ENCODE data around the gene CRYBG1. TPM values are rescaled to one million over a fixed set of nuclear protein-coding genes. Genes with fewer than 3 reads are reported as not detected.

The CRYBG1 gene
- total RNA-seq, 1 donor from 2014 or later, result 0.06 TPM

DNA sequence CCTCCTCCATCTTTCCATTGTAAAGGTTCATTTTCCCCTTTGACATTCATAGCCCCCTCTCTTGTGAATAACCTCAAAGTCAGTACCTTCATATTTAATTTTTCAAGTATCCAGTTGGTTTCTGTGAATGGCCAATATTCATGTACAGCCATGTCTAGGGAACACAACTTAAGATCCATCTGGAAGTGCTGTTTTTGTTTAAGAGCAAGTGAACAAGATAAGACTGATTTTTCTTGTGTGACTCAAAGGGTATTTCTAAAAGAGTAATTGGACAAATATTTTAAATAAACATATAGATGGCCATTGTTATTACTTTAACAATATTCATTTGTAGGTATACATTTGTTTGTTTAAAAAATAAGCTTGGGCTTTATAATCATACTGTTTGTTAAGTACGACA is 175.8 kb downstream of the CRYBG1 start:
- H3K4me3 ChIP-seq, result no peak overlapping the region
- no peak overlapping the region for H3K27ac ChIP-seq
- no peaks in the 10 kb centered on the region for H3K36me3 ChIP-seq
- H3K36me3 Mint-ChIP-seq, result no peaks in the 10 kb centered on the region
- H3K27me3 Mint-ChIP-seq (ENCODE audit: insufficient read depth, low read depth), result no peaks in the 10 kb centered on the region
- H2AFZ ChIP-seq (replicated peaks), result no peak overlapping the region
- TF ChIP-seq EZH2 (IDR thresholded peaks at IDR 0.05) (no peak), EZH2phosphoT487 (IDR thresholded peaks at IDR 0.05) (no peak)
- TF ChIP-seq, protein P1, sequence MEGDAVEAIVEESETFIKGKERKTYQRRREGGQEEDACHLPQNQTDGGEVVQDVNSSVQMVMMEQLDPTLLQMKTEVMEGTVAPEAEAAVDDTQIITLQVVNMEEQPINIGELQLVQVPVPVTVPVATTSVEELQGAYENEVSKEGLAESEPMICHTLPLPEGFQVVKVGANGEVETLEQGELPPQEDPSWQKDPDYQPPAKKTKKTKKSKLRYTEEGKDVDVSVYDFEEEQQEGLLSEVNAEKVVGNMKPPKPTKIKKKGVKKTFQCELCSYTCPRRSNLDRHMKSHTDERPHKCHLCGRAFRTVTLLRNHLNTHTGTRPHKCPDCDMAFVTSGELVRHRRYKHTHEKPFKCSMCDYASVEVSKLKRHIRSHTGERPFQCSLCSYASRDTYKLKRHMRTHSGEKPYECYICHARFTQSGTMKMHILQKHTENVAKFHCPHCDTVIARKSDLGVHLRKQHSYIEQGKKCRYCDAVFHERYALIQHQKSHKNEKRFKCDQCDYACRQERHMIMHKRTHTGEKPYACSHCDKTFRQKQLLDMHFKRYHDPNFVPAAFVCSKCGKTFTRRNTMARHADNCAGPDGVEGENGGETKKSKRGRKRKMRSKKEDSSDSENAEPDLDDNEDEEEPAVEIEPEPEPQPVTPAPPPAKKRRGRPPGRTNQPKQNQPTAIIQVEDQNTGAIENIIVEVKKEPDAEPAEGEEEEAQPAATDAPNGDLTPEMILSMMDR (IDR thresholded peaks at IDR 0.05), result no peak
- no peaks in the 10 kb centered on the region for H4K20me1 ChIP-seq (ENCODE audit: low read depth)
- no peaks in the 10 kb centered on the region for H3K79me2 ChIP-seq (ENCODE audit: low read depth)
- H3K4me1 ChIP-seq, result peaks cover 8% of the 10 kb centered on the region
- peaks cover 6% of the 10 kb centered on the region for H3K4me1 Mint-ChIP-seq
- H3K4me3 Mint-ChIP-seq, result no peak overlapping the region
- no peaks in the 10 kb centered on the region for H3K27me3 ChIP-seq
- H3K9me3 Mint-ChIP-seq, result no peaks in the 10 kb centered on the region
- H3F3A ChIP-seq (ENCODE audit: low read depth), result no peaks in the 10 kb centered on the region
- no peak for DNase-seq (ENCODE audit: low spot score)
- H3K9ac ChIP-seq, result no peak overlapping the region
- no peak overlapping the region for H3K4me2 ChIP-seq
- H3K9me3 ChIP-seq (ENCODE audit: low read depth), result no peaks in the 10 kb centered on the region
- no peak overlapping the region for H3K27ac Mint-ChIP-seq

DNA sequence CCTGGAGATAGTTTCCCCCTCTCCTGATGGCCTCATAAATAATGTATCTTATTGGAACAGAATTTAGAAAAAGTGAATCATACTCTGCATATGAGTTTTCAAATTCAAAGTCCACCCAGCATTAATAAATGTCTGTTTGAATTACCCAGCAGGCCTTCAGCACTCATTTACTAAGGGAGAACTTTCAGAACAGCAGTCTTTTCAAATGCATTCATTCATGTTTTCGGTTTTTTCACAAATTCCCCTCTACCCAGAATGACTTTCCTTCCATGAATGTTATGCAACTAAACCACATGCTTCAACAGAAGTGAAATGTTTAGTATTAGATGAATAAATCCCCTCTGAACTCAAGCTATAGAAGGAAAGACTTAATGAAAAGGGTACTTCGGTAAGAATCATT is 176.3 kb downstream of the CRYBG1 start:
- Histone ChIP-seq H3K27me3 (no peaks in the 10 kb centered on the region), H3K36me3 (no peaks in the 10 kb centered on the region), H3K9me3 (ENCODE audit: low read depth) (no peaks in the 10 kb centered on the region), H3F3A (ENCODE audit: low read depth) (no peaks in the 10 kb centered on the region), H3K9ac (no peak overlapping the region), H3K27ac (no peak overlapping the region), H2AFZ (replicated peaks) (no peak overlapping the region), H4K20me1 (ENCODE audit: low read depth) (no peaks in the 10 kb centered on the region), H3K4me3 (no peak overlapping the region), H3K4me2 (no peak overlapping the region), H3K4me1 (peaks cover 8% of the 10 kb centered on the region), H3K79me2 (ENCODE audit: low read depth) (no peaks in the 10 kb centered on the region)
- no peak for DNase-seq (ENCODE audit: low spot score)
- no peak overlapping the region for H3K27ac Mint-ChIP-seq
- H3K9me3 Mint-ChIP-seq, result no peaks in the 10 kb centered on the region
- no peaks in the 10 kb centered on the region for H3K36me3 Mint-ChIP-seq
- H3K4me1 Mint-ChIP-seq, result peaks cover 6% of the 10 kb centered on the region
- TF ChIP-seq, protein P1 (IDR thresholded peaks at IDR 0.05), result no peak
- TF ChIP-seq EZH2phosphoT487 (IDR thresholded peaks at IDR 0.05) (no peak), EZH2 (IDR thresholded peaks at IDR 0.05) (no peak)
- H3K4me3 Mint-ChIP-seq, result no peak overlapping the region
- H3K27me3 Mint-ChIP-seq (ENCODE audit: insufficient read depth, low read depth), result no peaks in the 10 kb centered on the region

DNA sequence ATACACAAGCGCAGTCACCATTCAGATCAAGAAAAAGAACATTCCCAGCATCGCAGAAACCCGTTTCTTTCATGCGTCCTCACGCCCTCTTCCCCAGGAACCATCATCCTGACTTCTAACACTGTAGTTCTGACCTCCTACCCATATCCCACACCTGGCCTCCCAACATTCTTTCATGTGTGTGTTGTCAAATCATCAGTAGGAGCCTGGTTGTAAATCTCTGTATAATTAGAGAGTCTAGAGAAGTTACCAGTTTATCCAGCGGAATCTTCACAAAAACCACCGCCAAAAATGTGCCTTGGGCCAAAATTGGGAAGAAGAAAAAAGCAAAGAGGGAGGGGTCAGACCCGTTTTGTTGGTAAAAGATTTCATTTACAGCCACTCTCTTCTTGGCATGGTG is 177.1 kb downstream of the CRYBG1 start:
- Histone ChIP-seq H3F3A (ENCODE audit: low read depth) (no peaks in the 10 kb centered on the region), H3K79me2 (ENCODE audit: low read depth) (no peaks in the 10 kb centered on the region), H3K36me3 (no peaks in the 10 kb centered on the region), H3K4me1 (peaks cover 8% of the 10 kb centered on the region), H3K9me3 (ENCODE audit: low read depth) (no peaks in the 10 kb centered on the region), H2AFZ (replicated peaks) (peak overlapping the region; percentile 7), H3K4me2 (no peak overlapping the region), H3K9ac (no peak overlapping the region), H4K20me1 (ENCODE audit: low read depth) (no peaks in the 10 kb centered on the region), H3K27ac (no peak overlapping the region), H3K4me3 (no peak overlapping the region), H3K27me3 (no peaks in the 10 kb centered on the region)
- TF ChIP-seq EZH2 (IDR thresholded peaks at IDR 0.05) (no peak), EZH2phosphoT487 (IDR thresholded peaks at IDR 0.05) (no peak)
- TF ChIP-seq, protein P1 (IDR thresholded peaks at IDR 0.05), result no peak
- Mint-ChIP-seq H3K36me3 (no peaks in the 10 kb centered on the region), H3K4me1 (peaks cover 6% of the 10 kb centered on the region), H3K27ac (no peak overlapping the region), H3K4me3 (no peak overlapping the region), H3K27me3 (ENCODE audit: insufficient read depth, low read depth) (no peaks in the 10 kb centered on the region), H3K9me3 (no peaks in the 10 kb centered on the region)
- DNase-seq (ENCODE audit: low spot score), result no peak

Measured in neural progenitor cell (in vitro differentiated cells).